Bronchial epithelial cell (primary cell): Measurements from ENCODE around the gene CCM2L. TPM values are rescaled to one million over a fixed set of nuclear protein-coding genes. Genes with fewer than 3 reads are reported as not detected.

Experiments
- DNase-seq: peaks from one replicate; pipeline ENCODE4 v3.0.0-alpha.2; 2010; ENCODE audit warnings: low read depth
- FAIRE-seq: peaks from 2 replicates; lab custom pipeline; 2011; peaks lifted over from hg19 to GRCh38; lab: Jason Lieb, UNC
- H3K27me3 ChIP-seq: 2 replicates; pipeline ENCODE4 v1.5.1; 2011; ENCODE audit warnings: low read length; ENCODE audit not compliant: control insufficient read depth, insufficient read depth
- H3K36me3 ChIP-seq: 2 replicates; pipeline ENCODE4 v1.5.1; 2011; ENCODE audit warnings: low read length; ENCODE audit not compliant: control insufficient read depth, insufficient read depth
- H3K4me3 ChIP-seq: 2 replicates; pipeline ENCODE4 v1.5.1; 2011; ENCODE audit warnings: mild to moderate bottlenecking, low read depth, low read length, control low read depth
- total RNA-seq: library from RNA; depleted of rRNA; stranded (reverse); fragments of >200 nt; gene quantifications from 2 replicates; pipeline ENCODE4 v1.2.1, GENCODE V29; 2014
- TF ChIP-seq, protein P1 (sequence below): IDR thresholded peaks from 2 replicates; pipeline ENCODE4 v1.5.1; 2011; ENCODE audit warnings: mild to moderate bottlenecking, moderate library complexity, low read length, control low read depth, inconsistent platforms; ENCODE audit not compliant: insufficient read depth, severe bottlenecking

CCM2L gene
- total RNA-seq, 1 donor from 2014 or later = not detected

GRCh38 chr20:32071395-32072167 lies 61.3 kb downstream of the CCM2L start:
- FAIRE-seq (no peak), DNase-seq (no peak)
- H3K4me3 ChIP-seq = no peak overlapping the region
- H3K36me3 ChIP-seq = no peaks in the 10 kb centered on the region
- H3K27me3 ChIP-seq = peaks cover 2% of the 10 kb centered on the region
- TF ChIP-seq, protein P1, sequence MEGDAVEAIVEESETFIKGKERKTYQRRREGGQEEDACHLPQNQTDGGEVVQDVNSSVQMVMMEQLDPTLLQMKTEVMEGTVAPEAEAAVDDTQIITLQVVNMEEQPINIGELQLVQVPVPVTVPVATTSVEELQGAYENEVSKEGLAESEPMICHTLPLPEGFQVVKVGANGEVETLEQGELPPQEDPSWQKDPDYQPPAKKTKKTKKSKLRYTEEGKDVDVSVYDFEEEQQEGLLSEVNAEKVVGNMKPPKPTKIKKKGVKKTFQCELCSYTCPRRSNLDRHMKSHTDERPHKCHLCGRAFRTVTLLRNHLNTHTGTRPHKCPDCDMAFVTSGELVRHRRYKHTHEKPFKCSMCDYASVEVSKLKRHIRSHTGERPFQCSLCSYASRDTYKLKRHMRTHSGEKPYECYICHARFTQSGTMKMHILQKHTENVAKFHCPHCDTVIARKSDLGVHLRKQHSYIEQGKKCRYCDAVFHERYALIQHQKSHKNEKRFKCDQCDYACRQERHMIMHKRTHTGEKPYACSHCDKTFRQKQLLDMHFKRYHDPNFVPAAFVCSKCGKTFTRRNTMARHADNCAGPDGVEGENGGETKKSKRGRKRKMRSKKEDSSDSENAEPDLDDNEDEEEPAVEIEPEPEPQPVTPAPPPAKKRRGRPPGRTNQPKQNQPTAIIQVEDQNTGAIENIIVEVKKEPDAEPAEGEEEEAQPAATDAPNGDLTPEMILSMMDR = no peak

DNA sequence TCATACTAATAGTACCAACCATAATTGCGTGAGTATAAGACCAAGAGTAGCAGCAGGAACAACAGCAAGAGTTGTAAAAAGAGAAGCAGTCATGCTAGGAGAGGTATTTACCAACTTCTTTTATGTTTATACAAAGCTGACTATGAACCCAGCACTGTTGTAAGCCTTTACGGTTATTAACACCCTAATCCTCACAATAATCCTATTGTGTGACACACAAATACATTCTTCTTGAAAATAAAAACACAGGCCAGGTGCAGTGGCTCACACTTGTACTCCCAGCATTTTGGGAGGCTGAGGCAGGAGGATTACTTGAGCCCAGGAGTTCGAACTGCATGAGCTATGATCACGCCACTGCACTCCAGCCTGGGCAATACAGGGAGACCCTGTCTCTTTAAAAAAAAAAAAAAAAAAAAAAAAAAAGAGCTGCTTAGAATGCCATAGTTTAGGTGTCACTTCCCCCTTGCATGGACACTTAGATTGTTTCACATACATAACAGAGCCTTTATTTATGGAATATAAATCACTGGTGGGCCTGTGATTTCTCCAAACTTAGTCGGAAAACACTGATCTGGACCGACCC lies 62.0 kb downstream of the CCM2L start:
- no peak overlapping the region for H3K4me3 ChIP-seq
- TF ChIP-seq, protein P1 = no peak
- DNase-seq (no peak), FAIRE-seq (no peak)
- H3K27me3 ChIP-seq = peaks cover 2% of the 10 kb centered on the region
- H3K36me3 ChIP-seq = no peaks in the 10 kb centered on the region

GRCh38 chr20:32075534-32075933 lies 65.3 kb downstream of the CCM2L start:
- DNase-seq (no peak), FAIRE-seq (no peak)
- Histone ChIP-seq H3K4me3 (no peak overlapping the region), H3K36me3 (no peaks in the 10 kb centered on the region), H3K27me3 (peaks cover 6% of the 10 kb centered on the region)
- TF ChIP-seq, protein P1 = no peak

GRCh38 chr20:32077190-32077589 lies 67.0 kb downstream of the CCM2L start:
- no peak for DNase-seq
- Histone ChIP-seq H3K4me3 (no peak overlapping the region), H3K36me3 (no peaks in the 10 kb centered on the region), H3K27me3 (peaks cover 6% of the 10 kb centered on the region)
- TF ChIP-seq, protein P1 = no peak
- no peak for FAIRE-seq

GRCh38 chr20:32078322-32078721 lies 68.1 kb downstream of the CCM2L start:
- Histone ChIP-seq H3K4me3 (no peak overlapping the region), H3K36me3 (no peaks in the 10 kb centered on the region), H3K27me3 (peaks cover 6% of the 10 kb centered on the region)
- DNase-seq (no peak), FAIRE-seq (no peak)
- TF ChIP-seq, protein P1 = no peak
